ENCODE data around the gene SCPEP1.
"Not testable (repeated sequence)": the region's sequence is repeated elsewhere in the genome, so short reads cannot be mapped to it uniquely, and the experiment has no call there.

Gene SCPEP1

GRCh38 chr17:56965681-56966080 lies 12.2 kb upstream of the SCPEP1 start:
- FAIRE-seq = not testable (repeated sequence)

- FAIRE-seq = no peak
Measured at GRCh38 chr17:56966338-56966737, 11.6 kb upstream of the SCPEP1 start.

GRCh38 chr17:56970974-56971373 lies 7.0 kb upstream of the SCPEP1 start:
- FAIRE-seq = no peak

DNA sequence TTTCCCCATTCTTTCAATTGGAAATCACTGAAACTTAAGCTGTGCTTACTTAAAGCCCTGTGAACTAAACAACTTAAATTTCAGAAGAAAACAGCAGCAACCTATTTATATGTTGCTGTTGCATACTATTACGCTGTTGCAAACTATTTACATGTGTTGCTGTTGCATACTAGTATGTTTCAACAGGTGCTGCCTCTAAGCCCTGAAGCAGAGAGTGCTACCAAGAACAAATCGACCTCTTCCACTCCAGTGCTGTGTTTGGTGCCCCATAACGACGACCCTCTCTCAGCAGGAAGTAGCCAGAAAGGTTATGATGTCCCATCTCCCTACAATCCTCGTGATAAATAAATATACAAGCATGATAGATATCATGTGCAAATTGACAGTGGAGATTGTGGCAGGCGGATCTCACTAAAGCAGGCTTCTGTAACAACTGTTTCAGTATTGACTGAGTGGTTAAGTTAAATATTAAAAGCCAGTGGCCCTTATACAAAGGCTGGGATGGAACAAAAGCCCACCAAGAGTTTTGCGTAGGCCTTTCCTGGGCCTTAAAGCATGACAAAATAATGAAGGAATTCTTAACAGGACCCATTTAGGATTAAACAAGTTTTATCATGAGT lies 5.7 kb upstream of the SCPEP1 start:
- no peak for FAIRE-seq

GRCh38 chr17:56973520-56973919 lies 4.4 kb upstream of the SCPEP1 start:
- no peak for FAIRE-seq

DNA sequence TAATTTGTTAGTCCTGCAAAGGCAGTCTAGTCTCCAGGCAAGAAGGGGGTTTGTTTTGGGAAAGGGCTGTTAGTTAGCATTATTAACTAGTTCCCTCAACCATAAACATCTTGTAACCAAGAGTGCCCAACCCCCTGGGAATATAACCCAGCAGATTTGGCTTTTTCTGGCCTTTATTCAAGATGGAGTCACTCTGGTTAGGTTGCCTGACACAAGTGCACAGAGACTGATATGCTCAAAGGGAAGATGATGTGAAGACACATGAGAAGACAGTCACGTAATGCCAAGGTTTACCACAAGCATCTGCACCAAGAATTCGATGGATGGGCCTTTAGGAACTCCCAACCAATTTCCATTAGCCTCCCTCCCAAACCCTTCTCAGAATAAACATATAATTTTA lies 3.9 kb upstream of the SCPEP1 start:
- no peak for FAIRE-seq

- FAIRE-seq = no peak
Measured at GRCh38 chr17:56975656-56976055, 2.3 kb upstream of the SCPEP1 start.

GRCh38 chr17:56976941-56977608 lies 856 bp upstream of the SCPEP1 start:
- peak; percentile 39 for FAIRE-seq

DNA sequence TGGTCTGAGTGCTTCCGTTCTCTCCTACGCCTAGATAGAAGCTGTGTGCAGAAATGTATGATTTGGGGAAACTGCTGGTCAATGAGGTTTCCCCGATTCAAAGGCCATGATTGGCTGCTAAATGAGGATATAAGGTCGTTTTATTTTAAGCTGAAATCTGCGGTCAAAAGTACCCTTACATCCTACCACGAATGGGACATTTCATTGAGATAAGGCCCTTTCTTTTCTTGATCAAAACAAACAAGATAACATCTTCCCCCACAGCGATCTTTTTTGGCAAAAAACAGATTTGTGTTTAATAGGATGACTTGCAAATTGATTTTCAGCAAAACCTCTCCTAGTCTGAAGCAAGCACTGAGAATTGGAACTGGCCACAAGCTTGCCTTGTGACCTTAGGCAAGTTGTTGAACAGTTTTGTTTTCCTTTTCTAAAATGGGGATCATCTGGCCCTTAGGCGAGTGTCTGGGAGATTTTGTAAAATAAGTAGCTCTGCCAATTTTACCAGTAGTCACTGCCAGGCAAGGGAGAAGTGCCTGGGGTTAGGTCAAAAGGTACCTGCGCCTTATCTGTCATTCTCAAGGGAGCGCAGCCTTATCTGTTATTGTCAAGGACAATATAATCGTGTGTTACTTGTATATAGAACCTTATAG lies 635 bp downstream of the SCPEP1 start:
- no peak for FAIRE-seq

GRCh38 chr17:56979091-56979480 lies 1.2 kb downstream of the SCPEP1 start:
- FAIRE-seq = no peak

GRCh38 chr17:56980526-56980925 lies 2.6 kb downstream of the SCPEP1 start:
- FAIRE-seq = not testable (repeated sequence)

DNA sequence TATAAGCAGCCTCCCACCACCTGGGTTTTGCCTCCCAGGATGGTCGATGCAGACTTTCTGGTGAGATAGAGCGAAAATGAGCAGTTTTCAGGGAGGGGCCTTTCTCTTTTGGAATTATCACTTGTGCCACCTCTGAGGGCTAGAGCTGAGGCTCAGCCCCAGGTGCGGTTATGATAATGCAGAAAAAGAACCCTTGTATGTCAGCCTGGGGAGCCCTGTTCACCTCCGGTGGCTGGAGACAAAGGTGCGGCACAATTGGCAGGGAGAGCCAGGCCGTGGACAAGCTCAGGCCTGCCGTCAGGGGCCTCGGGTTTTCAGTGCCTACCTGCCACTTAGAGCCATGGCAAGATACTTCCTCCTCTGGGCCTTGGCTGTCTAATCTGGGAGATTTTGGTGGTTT lies 4.4 kb downstream of the SCPEP1 start:
- FAIRE-seq = no peak

- FAIRE-seq = no peak
Measured at GRCh38 chr17:56983366-56983765, 5.4 kb downstream of the SCPEP1 start.

DNA sequence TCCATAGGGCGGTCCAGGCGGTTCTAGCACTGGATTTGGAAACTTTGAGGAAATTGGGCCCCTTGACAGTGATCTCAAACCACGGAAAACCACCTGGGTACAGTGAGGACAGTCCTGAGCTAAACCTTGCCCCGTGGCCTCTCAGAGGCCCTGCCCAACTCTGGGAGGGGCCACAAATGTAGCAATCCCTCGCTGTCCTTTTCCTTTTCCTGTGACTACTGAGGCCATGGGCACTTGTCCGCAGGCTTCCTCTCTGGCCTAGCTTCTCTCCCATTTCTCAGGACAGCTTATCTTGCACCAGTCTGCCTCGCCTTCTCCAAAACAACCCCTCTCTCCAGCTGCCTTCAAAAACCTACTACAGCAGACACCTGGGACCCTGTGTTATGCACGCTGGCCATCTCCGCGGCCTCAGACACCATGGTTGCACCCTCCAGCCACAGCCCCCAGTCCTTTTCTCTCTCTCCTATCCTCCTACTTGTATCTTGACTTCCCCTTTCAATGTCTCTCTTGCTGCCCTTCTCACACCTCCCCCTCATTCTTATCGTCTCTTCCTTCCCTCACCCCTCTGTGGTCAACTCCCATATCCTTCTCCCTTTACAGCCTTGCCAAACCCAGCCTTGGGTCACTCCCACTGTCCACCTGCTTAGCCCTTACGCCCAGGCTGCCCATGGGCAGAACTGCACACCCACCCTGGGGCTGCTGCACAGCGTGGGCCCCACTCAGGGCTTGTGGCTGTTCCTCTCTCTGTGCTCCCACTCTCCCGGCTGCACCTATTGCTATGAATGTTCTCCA lies 7.6 kb downstream of the SCPEP1 start:
- no peak for FAIRE-seq

- FAIRE-seq = no peak
Measured at GRCh38 chr17:56987283-56987834, 9.4 kb downstream of the SCPEP1 start.

- FAIRE-seq = no peak
Measured at GRCh38 chr17:56988901-56989572, 11.1 kb downstream of the SCPEP1 start.

- FAIRE-seq = no peak
Measured at GRCh38 chr17:56992364-56992763, 14.4 kb downstream of the SCPEP1 start.

DNA sequence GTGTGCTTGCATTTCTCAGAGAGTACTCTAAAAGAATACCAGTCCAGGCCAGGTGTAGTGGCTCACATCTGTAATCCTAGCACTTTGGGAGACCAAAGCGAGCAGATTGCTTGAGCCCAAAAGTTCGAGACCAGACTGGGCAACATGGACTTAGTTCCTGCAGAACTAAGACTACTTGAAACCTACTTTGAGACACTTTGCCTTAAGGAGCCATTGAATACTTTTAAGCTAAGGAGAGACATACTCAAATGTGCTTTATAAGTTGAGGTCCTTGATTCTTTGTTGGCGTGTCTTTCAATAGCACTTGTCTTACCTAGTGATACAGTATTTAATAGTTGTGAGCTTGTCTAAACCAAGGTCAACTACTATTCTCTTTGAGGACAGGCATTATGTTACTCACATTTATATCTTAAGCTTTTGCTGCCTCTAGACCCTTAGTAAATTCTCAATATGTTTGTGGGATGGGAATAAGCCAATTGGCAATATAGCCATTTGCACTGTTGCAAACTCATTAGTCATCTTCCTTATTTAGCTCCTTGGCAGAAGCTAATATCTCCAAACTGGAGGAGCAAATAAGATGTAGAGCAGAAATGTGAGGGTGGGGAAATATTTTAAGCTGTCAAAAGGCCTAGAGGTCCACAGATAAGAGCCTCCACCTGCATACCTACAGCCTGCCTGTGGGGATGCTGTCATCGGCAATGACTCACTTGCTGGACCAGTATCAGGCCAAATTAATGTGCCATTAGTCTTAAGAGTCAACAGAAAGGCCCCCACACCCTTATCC lies 16.3 kb downstream of the SCPEP1 start:
- no peak for FAIRE-seq

DNA sequence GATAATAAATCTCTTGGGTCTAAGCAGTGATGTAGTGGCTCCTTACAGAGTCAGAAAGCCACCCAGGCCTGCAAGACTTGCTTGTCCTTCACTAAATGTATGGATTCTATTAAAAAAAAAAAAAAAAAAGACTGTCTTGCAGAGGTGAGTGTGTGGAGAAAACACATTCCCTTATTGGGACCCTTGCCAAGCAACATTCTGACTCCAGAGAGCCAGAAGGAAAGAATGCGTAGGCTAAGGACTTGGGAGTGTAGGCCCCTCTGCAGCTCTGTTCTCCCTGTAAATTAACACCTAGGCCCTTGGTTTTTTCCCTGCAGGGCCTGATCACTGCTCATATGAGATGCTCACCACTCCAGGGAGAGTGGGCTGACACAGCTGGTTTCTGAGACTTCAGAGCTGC lies 17.8 kb downstream of the SCPEP1 start:
- FAIRE-seq = no peak

- no peak for FAIRE-seq
Measured at GRCh38 chr17:56997313-56997712, 19.4 kb downstream of the SCPEP1 start.

DNA sequence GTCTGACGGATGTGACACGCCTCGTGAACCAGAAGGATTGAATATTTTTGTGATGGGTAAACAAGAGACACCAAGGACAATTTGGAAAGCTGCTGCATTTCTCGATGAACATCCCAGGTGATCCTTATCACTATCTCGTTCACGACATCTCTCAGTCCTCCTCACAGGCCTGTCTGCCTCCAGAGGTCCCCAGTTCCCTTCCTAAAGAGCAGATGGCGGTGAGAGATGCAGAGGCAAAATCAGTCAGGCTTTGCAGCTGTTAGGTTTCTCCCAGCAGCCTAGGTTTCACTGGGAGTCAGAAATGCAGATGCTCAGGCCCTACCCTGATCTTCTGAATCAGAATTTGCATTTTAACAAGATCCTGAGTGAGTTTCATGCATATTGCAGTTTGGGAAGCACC lies 23.6 kb downstream of the SCPEP1 start:
- FAIRE-seq = no peak

GRCh38 chr17:57002904-57003303 lies 25.0 kb downstream of the SCPEP1 start:
- FAIRE-seq = no peak

Data from A204.1 (cell line).